DND-41 (cell line): ENCODE results near the gene EPB41L5.
"Not testable (repeated sequence)": the region's sequence is repeated elsewhere in the genome, so short reads cannot be mapped to it uniquely, and the experiment has no call there.

Experiments
- ATAC-seq: fragments of 200-7000 bp; cut with Tn5 transposase; 3 replicates; pipeline ENCODE4 v1.9.1; 2021; ENCODE audit warnings: low read depth; ENCODE audit not compliant: insufficient read depth
- DNase-seq: peaks from one replicate; pipeline ENCODE4 v3.0.0-alpha.2; 2020
- H2AFZ ChIP-seq: 2 replicates; pipeline ENCODE4 v1.6.0; 2012; ENCODE audit warnings: low read depth, low read length
- H3K27ac ChIP-seq: 2 replicates; pipeline ENCODE4 v1.5.1; 2012; ENCODE audit warnings: low read length, inconsistent platforms
- H3K27me3 ChIP-seq: fragments of 200-600 bp; sonication (generic); 2 replicates; pipeline ENCODE4 v1.6.0; 2012; ENCODE audit warnings: low read length, mild to moderate bottlenecking, inconsistent platforms; ENCODE audit not compliant: insufficient read depth, poor library complexity
- H3K36me3 ChIP-seq: 2 replicates; pipeline ENCODE4 v1.5.1; 2012; ENCODE audit warnings: low read length, inconsistent platforms; ENCODE audit not compliant: insufficient read depth
- H3K4me1 ChIP-seq: 2 replicates; pipeline ENCODE4 v1.5.1; 2012; ENCODE audit warnings: mild to moderate bottlenecking, low read length; ENCODE audit not compliant: insufficient read depth
- H3K4me2 ChIP-seq: 2 replicates; pipeline ENCODE4 v1.6.0; 2012; ENCODE audit warnings: mild to moderate bottlenecking, moderate library complexity, low read length, inconsistent platforms; ENCODE audit not compliant: insufficient read depth
- H3K4me3 ChIP-seq, 2 experiments: fragments of 200-600 bp in 1 of 2; shearing (Covaris generic) in 1 of 2; 2 replicates each; pipeline ENCODE4 v1.5.1; 2012 to 2016; ENCODE audit warnings: inconsistent platforms in 2 of 2, low read length in 2 of 2, mild to moderate bottlenecking in 2 of 2, low read depth in 1 of 2, moderate library complexity in 1 of 2
- H3K79me2 ChIP-seq: 2 replicates; pipeline ENCODE4 v1.6.0; 2012; ENCODE audit warnings: low read length, inconsistent platforms; ENCODE audit not compliant: insufficient read depth
- H3K9ac ChIP-seq: 2 replicates; pipeline ENCODE4 v1.6.0; 2012; ENCODE audit warnings: low read depth, mild to moderate bottlenecking, inconsistent platforms, low read length, moderate library complexity
- H3K9me3 ChIP-seq: 2 replicates; pipeline ENCODE4 v1.5.1; 2012; ENCODE audit warnings: low read length, moderate library complexity, mild to moderate bottlenecking, inconsistent platforms; ENCODE audit not compliant: insufficient read depth, severe bottlenecking
- H4K20me1 ChIP-seq: 2 replicates; pipeline ENCODE4 v1.6.0; 2012; ENCODE audit warnings: low read length; ENCODE audit not compliant: insufficient read depth
- EZH2 ChIP-seq: IDR thresholded peaks from 3 replicates; pipeline ENCODE4 v1.6.1; 2012; ENCODE audit warnings: borderline replicate concordance, low read depth, mild to moderate bottlenecking, moderate library complexity, low read length, inconsistent platforms; ENCODE audit not compliant: severe bottlenecking
- TF ChIP-seq, protein P1 (sequence below): IDR thresholded peaks from 2 replicates; pipeline ENCODE4 v1.5.1; 2012; ENCODE audit warnings: borderline replicate concordance, low read length, moderate library complexity, mild to moderate bottlenecking; ENCODE audit not compliant: poor library complexity, severe bottlenecking; ENCODE audit errors: extremely low read depth

EPB41L5 gene

DNA sequence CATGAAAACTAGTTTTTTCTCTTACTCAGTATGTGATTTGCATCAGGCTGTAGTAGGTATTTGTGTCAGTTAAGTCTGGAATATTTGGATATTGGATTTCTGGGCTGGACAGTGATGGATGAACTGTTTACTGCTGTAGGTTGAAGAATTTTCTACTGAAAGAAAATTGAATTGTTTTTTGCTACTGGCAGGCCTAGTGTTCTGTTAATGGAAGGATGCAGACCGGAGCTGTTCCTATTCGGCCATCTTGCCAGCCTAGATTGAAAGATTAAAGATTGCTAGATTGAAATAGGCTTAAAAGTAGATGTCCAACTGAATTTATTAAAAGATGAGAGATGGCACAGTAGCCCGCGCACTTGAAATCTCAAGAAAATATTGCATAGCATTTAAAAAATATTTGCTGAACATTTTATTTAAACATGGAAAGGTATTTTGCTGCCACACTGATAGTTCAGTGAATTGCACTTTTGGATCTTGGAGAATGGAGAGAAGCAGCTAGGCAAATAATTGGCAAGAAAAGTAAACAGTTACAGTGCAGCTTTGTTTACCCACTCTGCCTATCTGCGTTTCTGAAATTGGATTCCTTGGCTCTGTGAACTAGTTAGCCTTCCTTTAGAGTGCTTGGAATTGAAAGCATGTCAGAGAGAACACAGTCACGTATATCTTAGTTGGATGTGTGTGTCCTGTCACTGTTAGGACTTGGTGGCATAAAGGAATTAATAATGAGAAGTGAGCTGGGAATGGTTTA, 54.1 kb downstream of the EPB41L5 start:
- no peak for DNase-seq
- Histone ChIP-seq H3K4me3 (no peak overlapping the region), H3K79me2 (peaks cover 8% of the 10 kb centered on the region; the same call in 1 of the 2 replicates), H3K4me1 (no peaks in the 10 kb centered on the region), H3K27me3 (no peaks in the 10 kb centered on the region), H3K4me2 (no peak overlapping the region), H3K27ac (no peak overlapping the region), H3K9ac (no peak overlapping the region), H3K9me3 (no peaks in the 10 kb centered on the region), H4K20me1 (0 out of 2 replicates have a peak, but pooled peaks cover 2% of the 10 kb centered on the region), H3K36me3 (no peaks in the 10 kb centered on the region), H2AFZ (no peak overlapping the region)
- no peak for ATAC-seq
- TF ChIP-seq, protein P1, sequence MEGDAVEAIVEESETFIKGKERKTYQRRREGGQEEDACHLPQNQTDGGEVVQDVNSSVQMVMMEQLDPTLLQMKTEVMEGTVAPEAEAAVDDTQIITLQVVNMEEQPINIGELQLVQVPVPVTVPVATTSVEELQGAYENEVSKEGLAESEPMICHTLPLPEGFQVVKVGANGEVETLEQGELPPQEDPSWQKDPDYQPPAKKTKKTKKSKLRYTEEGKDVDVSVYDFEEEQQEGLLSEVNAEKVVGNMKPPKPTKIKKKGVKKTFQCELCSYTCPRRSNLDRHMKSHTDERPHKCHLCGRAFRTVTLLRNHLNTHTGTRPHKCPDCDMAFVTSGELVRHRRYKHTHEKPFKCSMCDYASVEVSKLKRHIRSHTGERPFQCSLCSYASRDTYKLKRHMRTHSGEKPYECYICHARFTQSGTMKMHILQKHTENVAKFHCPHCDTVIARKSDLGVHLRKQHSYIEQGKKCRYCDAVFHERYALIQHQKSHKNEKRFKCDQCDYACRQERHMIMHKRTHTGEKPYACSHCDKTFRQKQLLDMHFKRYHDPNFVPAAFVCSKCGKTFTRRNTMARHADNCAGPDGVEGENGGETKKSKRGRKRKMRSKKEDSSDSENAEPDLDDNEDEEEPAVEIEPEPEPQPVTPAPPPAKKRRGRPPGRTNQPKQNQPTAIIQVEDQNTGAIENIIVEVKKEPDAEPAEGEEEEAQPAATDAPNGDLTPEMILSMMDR, result no peak
- TF ChIP-seq EZH2, result no peak

DNA sequence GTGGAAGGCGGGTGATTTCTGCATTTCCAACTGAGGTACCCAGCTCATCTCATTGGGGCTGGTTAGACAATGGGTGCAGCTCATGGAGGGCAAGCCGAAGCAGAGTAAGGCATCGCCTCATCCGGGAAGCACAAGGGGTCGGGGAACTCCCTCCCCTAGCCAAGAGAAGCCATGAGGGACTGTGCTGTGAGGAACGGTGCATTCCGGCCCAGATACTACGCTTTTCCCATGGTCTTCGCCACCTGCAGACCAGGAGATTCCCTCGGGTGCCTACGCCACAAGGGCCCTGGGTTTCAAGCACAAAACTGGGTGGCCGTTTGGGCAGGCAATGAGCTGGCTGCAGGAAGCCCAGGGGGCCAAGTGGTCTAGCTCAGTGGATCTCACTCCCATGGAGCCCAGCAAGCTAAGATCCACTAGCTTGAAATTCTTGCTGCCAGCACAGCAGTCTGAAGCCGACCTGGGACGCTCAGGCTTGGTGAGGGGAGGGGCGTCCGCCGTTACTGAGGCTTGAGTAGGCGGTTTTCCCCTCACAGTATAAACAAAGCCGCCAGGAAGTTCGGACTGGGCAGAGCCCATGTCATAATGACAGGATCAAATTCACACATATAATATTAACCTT, 55.3 kb downstream of the EPB41L5 start:
- H3K27ac ChIP-seq, H3K4me3 ChIP-seq, H3K4me1 ChIP-seq, H2AFZ ChIP-seq, H3K4me2 ChIP-seq, H3K79me2 ChIP-seq, H3K27me3 ChIP-seq, H3K36me3 ChIP-seq, H4K20me1 ChIP-seq, H3K9me3 ChIP-seq, ATAC-seq, H3K9ac ChIP-seq, DNase-seq: not testable (repeated sequence)

- peaks cover 16% of the 10 kb centered on the region; the same call in 1 of the 2 replicates for H3K36me3 ChIP-seq
- H4K20me1 ChIP-seq, result no peaks in the 10 kb centered on the region
- H3K4me2 ChIP-seq, result no peak overlapping the region
- H2AFZ ChIP-seq, result no peak overlapping the region
- no peak overlapping the region for H3K4me3 ChIP-seq
- no peaks in the 10 kb centered on the region for H3K4me1 ChIP-seq
- H3K79me2 ChIP-seq, result no peaks in the 10 kb centered on the region
- no peak for ATAC-seq
- no peak overlapping the region for H3K9ac ChIP-seq
- H3K27ac ChIP-seq, result no peak overlapping the region
- TF ChIP-seq EZH2, result no peak
- TF ChIP-seq, protein P1, result no peak
- H3K9me3 ChIP-seq, result no peaks in the 10 kb centered on the region
- H3K27me3 ChIP-seq, result no peaks in the 10 kb centered on the region
- no peak for DNase-seq
These were observed 62.7 kb downstream of the EPB41L5 start for GRCh38 chr2:120075545-120075944.

DNA sequence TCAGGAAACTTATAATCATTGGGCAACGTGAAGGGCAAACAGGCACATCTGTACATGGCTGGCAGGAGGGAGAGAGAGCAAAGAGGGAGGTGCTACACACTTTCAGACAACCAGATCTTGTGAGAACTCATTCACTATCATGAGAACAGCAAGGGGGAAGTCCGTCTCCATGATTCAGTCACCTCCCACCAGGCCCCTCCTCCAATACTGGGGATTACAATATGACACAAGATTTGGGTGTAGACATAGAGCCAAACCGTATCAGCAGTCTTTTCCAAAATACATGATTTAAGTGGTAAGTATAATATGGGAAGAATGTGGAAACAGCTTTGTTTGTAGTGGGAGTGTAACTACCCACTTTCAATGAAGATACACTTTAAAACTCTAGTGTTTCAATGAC, 65.0 kb downstream of the EPB41L5 start:
- TF ChIP-seq EZH2, result no peak
- TF ChIP-seq, protein P1, result no peak
- ATAC-seq, result no peak
- H3K4me3 ChIP-seq, result no peak overlapping the region
- H3K27ac ChIP-seq, result no peak overlapping the region
- DNase-seq, result no peak
- no peak overlapping the region for H3K4me2 ChIP-seq
- no peaks in the 10 kb centered on the region for H3K79me2 ChIP-seq
- H3K27me3 ChIP-seq, result no peaks in the 10 kb centered on the region
- H3K9ac ChIP-seq, result no peak overlapping the region
- H2AFZ ChIP-seq, result no peak overlapping the region
- H4K20me1 ChIP-seq, result no peaks in the 10 kb centered on the region
- H3K4me1 ChIP-seq, result no peaks in the 10 kb centered on the region
- H3K36me3 ChIP-seq, result peaks cover 16% of the 10 kb centered on the region; the same call in 1 of the 2 replicates
- H3K9me3 ChIP-seq, result no peaks in the 10 kb centered on the region
